ENCODE measurements around the gene GREB1. TPM values are rescaled to one million over a fixed set of nuclear protein-coding genes. Genes with fewer than 3 reads are reported as not detected.
A peak's percentile ranks its signal among the peaks of the same experiment; 100 is the strongest.

The GREB1 gene
- total RNA-seq, 1 experiment from 2014 or later, result 16.5 TPM

DNA sequence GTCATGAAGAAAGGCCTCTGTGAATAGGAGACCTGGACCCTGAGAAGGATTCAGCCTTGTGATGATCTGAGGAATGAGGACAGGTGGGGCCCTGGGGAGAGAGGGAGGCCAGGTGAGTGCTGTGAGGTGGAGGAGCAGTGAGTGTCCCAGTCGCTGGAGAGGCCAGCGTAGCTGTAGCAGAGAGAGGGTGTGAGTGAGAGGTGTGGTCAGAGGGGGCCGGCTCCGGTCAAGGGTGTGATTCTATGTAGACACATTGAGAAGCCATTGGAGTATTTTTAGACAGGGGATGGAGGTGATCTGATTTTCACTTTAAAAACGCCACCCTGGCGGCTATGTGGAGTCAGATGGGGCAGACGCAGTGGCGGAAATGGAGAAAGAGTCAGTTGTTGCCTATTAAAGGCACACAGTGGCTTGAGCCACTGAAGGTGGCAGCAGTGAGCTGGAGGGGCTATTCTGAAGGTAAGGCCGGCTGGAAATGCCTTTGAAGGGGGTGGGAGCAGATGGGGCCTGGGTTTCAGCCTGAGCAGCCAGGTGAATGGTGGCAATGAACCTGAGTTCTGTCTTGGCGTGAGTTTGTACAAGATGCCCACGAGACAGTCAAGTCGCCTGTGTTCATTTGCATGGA, 55.6 kb downstream of the GREB1 start:
- no peaks in the 10 kb centered on the region for H3K9me3 Mint-ChIP-seq
- no peak overlapping the region for H2AFZ ChIP-seq (ENCODE audit: low read length)
- no peaks in the 10 kb centered on the region for H3K4me1 Mint-ChIP-seq
- H3K27me3 Mint-ChIP-seq (ENCODE audit: low read depth), result no peaks in the 10 kb centered on the region
- no peak overlapping the region for H3K14ac ChIP-seq (ENCODE audit: insufficient read depth, low read length)
- H4K91ac ChIP-seq (ENCODE audit: insufficient read length, low read depth, low read length), result no peak overlapping the region
- H3K9ac ChIP-seq (ENCODE audit: extremely low read depth, insufficient read length, low read length), result no peak overlapping the region
- no peaks in the 10 kb centered on the region for H3K79me1 ChIP-seq (ENCODE audit: insufficient read depth, low read depth, low read length, poor library complexity, severe bottlenecking)
- H3K18ac ChIP-seq (ENCODE audit: insufficient read length, low read depth, low read length), result no peak overlapping the region
- H3K4ac ChIP-seq (ENCODE audit: low read depth, low read length), result no peak overlapping the region
- no peak overlapping the region for H2BK15ac ChIP-seq (ENCODE audit: low read depth, low read length)
- no peak overlapping the region for H3K23ac ChIP-seq (ENCODE audit: insufficient read length, low read depth, low read length)
- no CpG with 5 or more reads among the region's 12 CpGs for WGBS (ENCODE audit: extremely low coverage, insufficient read length, low lambda C conversion rate)
- no peaks in the 10 kb centered on the region for H3K79me2 ChIP-seq (ENCODE audit: insufficient read depth, low read length)
- no peaks in the 10 kb centered on the region for H3K23me2 ChIP-seq (ENCODE audit: insufficient read length, low read depth, low read length, poor library complexity, severe bottlenecking)
- no peak overlapping the region for H3K27ac Mint-ChIP-seq
- H4K5ac ChIP-seq (ENCODE audit: insufficient read length, low read depth, low read length), result no peak overlapping the region
- H3T11ph ChIP-seq (ENCODE audit: low read length), result no peak overlapping the region
- no peak overlapping the region for H2BK12ac ChIP-seq (ENCODE audit: insufficient read length, low read depth, low read length)
- H2BK5ac ChIP-seq (ENCODE audit: insufficient read length, low read length), result no peak overlapping the region
- H3K27me3 ChIP-seq (ENCODE audit: insufficient read depth, low read length), result no peaks in the 10 kb centered on the region
- no peaks in the 10 kb centered on the region for H4K20me1 ChIP-seq (ENCODE audit: control insufficient read depth, insufficient read depth, insufficient read length)
- no peak overlapping the region for H2AK5ac ChIP-seq (ENCODE audit: insufficient read length, low read length)
- peak; percentile 65 for TF ChIP-seq CTCF (conservative IDR thresholded peaks at IDR 0.05)
- H3K9me3 ChIP-seq (ENCODE audit: control insufficient read depth, low read depth, low read length), result no peaks in the 10 kb centered on the region
- no peak overlapping the region for H3K56ac ChIP-seq (ENCODE audit: insufficient read length, low read depth, low read length)
- H3K27ac ChIP-seq (ENCODE audit: insufficient read length, low read depth, low read length), result no peak overlapping the region
- no peak overlapping the region for H3K4me2 ChIP-seq (ENCODE audit: insufficient read depth, insufficient read length, low read length)
- no peak overlapping the region for H2BK120ac ChIP-seq (ENCODE audit: low read depth, low read length, poor library complexity, severe bottlenecking)
- H3K36me3 Mint-ChIP-seq (ENCODE audit: insufficient read depth in 1 of 3, low read depth in 3 of 3), result peaks cover 0 to 6% (median 2%) of the 10 kb centered on the region in 3 experiments; a peak in 3 of 7 replicates
- no peak overlapping the region for H4K8ac ChIP-seq (replicated peaks; ENCODE audit: insufficient read length, low read depth, low read length)
- no peak overlapping the region for H2BK20ac ChIP-seq (ENCODE audit: low read depth, low read length, poor library complexity, severe bottlenecking)
- DNase-seq, result peak; percentile 51
- H3K4me3 Mint-ChIP-seq, result no peak overlapping the region
- H3K4me1 ChIP-seq (ENCODE audit: insufficient read depth, low read length), result no peaks in the 10 kb centered on the region
